ENCODE results near the gene CLIC1.

DNA sequence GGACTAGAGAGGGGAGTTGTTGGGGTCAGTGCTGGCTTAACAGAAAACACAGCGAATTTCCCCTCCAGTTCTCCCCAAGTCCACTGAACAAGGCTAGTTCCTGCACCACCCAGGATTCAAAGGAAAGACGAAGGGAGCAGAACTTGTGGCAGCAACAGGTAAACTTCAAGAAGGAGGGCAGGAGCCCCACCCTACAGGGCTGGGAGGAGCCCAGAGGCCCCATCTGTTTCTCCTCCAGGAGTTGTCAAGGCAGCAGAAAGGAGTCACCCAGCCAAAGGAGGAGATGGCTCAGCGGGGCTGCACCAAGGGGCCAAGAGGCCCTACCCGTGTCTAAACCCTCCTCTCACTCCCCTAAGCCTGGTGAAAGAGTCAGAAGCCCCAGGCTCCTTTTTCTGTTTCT lies 27.9 kb upstream of the CLIC1 start:
- TF ChIP-seq EZH2 (IDR thresholded peaks at IDR 0.05; ENCODE audit: borderline replicate concordance, insufficient read depth, low read depth, low read length, poor library complexity, severe bottlenecking): no peak
- TF ChIP-seq, protein P1, sequence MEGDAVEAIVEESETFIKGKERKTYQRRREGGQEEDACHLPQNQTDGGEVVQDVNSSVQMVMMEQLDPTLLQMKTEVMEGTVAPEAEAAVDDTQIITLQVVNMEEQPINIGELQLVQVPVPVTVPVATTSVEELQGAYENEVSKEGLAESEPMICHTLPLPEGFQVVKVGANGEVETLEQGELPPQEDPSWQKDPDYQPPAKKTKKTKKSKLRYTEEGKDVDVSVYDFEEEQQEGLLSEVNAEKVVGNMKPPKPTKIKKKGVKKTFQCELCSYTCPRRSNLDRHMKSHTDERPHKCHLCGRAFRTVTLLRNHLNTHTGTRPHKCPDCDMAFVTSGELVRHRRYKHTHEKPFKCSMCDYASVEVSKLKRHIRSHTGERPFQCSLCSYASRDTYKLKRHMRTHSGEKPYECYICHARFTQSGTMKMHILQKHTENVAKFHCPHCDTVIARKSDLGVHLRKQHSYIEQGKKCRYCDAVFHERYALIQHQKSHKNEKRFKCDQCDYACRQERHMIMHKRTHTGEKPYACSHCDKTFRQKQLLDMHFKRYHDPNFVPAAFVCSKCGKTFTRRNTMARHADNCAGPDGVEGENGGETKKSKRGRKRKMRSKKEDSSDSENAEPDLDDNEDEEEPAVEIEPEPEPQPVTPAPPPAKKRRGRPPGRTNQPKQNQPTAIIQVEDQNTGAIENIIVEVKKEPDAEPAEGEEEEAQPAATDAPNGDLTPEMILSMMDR (IDR thresholded peaks at IDR 0.05): no peak
